Measurements from ENCODE around the gene ARHGEF28.

Gene ARHGEF28

DNA sequence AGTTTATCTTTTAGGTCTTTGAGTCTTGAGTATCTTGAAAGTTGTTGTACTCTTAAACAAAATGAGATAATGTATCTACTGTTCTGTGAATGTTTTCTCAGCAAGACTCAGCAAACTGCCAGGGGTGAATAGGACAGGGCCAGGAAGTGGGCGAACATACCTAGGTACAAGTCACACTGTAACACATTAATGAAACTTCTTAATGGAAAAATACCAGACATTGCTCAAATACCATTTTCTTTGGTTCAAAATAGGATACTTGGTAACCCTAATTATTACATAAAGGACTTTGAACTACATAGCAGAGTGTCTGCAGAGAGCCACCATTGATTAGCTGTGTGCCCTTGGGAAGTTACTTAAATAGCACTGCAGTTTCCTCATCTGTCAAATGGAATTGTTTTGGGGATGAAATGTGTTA is 197.5 kb downstream of the ARHGEF28 start:
- TF ChIP-seq, protein P1, sequence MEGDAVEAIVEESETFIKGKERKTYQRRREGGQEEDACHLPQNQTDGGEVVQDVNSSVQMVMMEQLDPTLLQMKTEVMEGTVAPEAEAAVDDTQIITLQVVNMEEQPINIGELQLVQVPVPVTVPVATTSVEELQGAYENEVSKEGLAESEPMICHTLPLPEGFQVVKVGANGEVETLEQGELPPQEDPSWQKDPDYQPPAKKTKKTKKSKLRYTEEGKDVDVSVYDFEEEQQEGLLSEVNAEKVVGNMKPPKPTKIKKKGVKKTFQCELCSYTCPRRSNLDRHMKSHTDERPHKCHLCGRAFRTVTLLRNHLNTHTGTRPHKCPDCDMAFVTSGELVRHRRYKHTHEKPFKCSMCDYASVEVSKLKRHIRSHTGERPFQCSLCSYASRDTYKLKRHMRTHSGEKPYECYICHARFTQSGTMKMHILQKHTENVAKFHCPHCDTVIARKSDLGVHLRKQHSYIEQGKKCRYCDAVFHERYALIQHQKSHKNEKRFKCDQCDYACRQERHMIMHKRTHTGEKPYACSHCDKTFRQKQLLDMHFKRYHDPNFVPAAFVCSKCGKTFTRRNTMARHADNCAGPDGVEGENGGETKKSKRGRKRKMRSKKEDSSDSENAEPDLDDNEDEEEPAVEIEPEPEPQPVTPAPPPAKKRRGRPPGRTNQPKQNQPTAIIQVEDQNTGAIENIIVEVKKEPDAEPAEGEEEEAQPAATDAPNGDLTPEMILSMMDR (IDR thresholded peaks at IDR 0.05; ENCODE audit: insufficient read depth, low read length, missing control alignments), result no peak
- ChIA-PET CTCF (interaction anchor here (1.1 to 3.2 kb wide), 4 partner anchors 9 to 287 kb away, joined by 3 to 14 read pairs (median 4); no protein-coding TSS in a partner anchor), POLR2A (no interaction called here)
- H3K4me3 ChIP-seq (ENCODE audit: low read depth, low read length), result no peak overlapping the region
- DNase-seq (ENCODE audit: low read depth, low spot score), result peak; percentile 45

DNA sequence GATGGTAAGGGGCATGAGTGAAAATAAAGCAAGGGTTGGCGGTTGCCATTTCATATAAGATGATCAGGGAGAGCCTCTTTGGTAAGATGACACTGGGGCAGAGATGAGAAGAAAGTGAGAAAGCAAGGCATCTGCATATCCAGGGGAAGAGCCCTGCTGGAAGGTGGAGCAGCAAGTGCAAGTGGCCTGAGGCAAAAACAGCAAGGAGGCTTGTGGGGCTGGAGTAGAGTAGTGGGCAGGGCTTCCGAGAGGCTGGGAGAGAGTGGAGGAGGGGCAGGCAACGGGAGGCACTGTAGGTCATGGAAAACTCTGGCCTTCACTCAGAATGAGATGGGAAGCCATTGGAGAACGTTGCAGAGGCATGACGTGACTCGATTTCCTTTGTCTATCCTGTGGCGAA is 199.2 kb downstream of the ARHGEF28 start:
- TF ChIP-seq, protein P1 (IDR thresholded peaks at IDR 0.05; ENCODE audit: insufficient read depth, low read length, missing control alignments), result no peak
- DNase-seq (ENCODE audit: low read depth, low spot score), result no peak
- ChIA-PET POLR2A (no interaction called here), CTCF (no interaction called here)
- H3K4me3 ChIP-seq (ENCODE audit: low read depth, low read length), result no peak overlapping the region

DNA sequence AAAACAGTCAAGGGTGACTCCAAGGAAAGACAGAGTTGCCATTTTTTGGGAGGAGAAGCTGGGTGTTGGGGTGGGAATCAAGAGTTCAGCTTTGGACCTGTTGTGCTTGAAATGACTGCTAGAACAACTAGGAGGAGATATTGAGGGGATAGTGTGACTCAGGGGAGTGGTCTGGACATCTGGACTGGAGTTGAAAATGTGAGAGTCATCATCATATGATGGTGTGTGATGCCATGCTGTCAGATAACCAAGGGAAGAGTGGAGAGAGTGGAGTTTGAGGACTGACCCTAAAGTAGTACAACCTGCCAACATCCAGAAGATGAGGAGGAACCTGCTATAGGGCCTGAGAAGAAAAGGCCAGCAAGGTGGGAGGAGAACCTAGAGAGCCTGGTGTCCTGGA is 199.7 kb downstream of the ARHGEF28 start:
- TF ChIP-seq, protein P1 (IDR thresholded peaks at IDR 0.05; ENCODE audit: insufficient read depth, low read length, missing control alignments), result no peak
- H3K4me3 ChIP-seq (ENCODE audit: low read depth, low read length), result no peak overlapping the region
- DNase-seq (ENCODE audit: low read depth, low spot score), result no peak
- POLR2A ChIA-PET, result no interaction called here
- CTCF ChIA-PET, result interaction anchor here (0.6 to 2.6 kb wide), 2 partner anchors 11 to 234 kb away, joined by 3 to 15 read pairs; no protein-coding TSS in a partner anchor

DNA sequence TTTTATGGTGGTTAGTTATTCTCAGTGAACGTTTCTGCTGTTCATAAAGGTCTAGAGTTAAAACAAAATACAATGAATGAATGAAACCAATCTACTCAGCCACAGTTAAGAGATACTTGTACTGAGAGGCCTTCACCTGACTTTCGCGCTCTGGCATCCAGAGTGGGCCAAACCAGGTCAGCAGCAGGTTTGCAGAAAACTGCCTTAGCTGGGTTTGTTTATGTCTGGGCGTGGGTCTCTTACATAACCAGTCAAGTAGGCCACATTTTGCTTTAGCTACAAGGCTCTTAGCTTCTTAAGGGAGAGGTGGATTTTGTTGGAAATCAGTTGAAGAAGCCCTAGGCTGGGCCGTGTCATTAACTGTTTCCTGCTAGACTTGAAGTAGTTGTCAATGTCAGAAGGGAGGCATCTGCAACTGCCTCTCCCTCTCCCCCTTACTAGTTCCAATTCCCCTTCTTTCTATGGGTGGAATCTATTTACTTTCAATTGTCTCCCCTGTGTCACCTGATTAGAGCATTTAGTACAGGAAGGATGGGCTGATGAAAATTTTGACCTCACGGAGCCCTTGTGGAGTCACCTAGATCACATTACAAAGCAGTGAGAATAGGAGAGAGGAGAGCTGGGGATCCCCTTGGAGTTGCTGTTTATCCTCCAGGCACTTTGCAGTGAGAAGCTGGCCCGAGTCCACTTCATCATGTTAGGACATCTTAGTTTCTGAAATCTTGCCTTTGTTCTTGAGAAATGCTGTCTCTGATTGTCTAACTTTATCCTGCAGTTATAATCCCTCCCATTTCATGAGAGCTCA is 200.5 kb downstream of the ARHGEF28 start:
- ChIA-PET CTCF (interaction anchor here (0.6 to 2.6 kb wide), 4 partner anchors 12 to 235 kb away, joined by 3 to 15 read pairs (median 4); no protein-coding TSS in a partner anchor), POLR2A (interaction anchor here (0.6 to 2.1 kb wide), 3 partner anchors 11 to 113 kb away, joined by 3 to 10 read pairs (median 3); no protein-coding TSS in a partner anchor)
- H3K4me3 ChIP-seq (ENCODE audit: low read depth, low read length), result no peak overlapping the region
- DNase-seq (ENCODE audit: low read depth, low spot score), result peak; percentile 65
- TF ChIP-seq, protein P1 (IDR thresholded peaks at IDR 0.05; ENCODE audit: insufficient read depth, low read length, missing control alignments), result no peak

DNA sequence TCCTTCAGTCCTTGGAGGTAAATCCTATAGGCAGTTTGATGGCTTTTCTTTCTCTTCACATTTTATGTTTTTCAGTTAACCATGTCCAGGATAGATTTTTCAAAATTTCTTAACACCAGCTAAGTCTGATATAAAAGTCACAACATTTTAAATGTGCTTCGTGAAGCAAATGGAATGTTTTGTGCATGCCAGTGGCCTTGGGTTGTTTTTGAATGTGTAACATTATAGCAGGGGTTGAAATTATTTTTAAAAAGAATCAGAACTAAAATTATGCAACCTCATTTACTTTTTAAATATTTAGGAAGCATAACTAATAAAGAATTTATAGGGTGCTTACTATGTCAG is 201.1 kb downstream of the ARHGEF28 start:
- DNase-seq (ENCODE audit: low read depth, low spot score), result peak; percentile 38
- ChIA-PET POLR2A (interaction anchor here (0.6 to 2.1 kb wide), 3 partner anchors 12 to 112 kb away, joined by 3 to 10 read pairs (median 3); no protein-coding TSS in a partner anchor), CTCF (interaction anchor here (1.1 to 2.6 kb wide), 3 partner anchors 34 to 236 kb away, joined by 3 to 15 read pairs (median 4); no protein-coding TSS in a partner anchor)
- H3K4me3 ChIP-seq (ENCODE audit: low read depth, low read length), result no peak overlapping the region
- TF ChIP-seq, protein P1 (IDR thresholded peaks at IDR 0.05; ENCODE audit: insufficient read depth, low read length, missing control alignments), result no peak

DNA sequence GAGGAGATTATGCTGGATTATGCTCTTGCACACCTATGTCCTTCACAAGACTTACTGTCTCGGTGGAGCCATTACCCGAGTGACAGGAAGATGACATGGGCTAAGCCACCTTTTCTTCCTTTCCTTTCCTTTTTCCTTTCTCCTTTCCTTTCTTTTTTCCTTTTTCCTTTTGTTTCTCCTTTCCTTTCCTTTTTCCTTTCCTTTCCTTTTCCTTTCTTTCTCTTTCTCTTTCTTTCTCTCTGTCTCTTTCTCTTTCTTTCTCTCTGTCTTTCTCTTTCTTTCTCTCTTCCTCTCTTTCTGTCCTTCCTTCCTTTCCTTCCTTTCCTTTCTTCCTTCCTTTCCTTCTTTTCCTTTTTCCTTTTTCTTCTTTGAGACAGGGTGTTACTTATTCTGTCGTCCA is 202.5 kb downstream of the ARHGEF28 start:
- no peak for DNase-seq (ENCODE audit: low read depth, low spot score)
- ChIA-PET CTCF (no interaction called here), POLR2A (no interaction called here)
- H3K4me3 ChIP-seq (ENCODE audit: low read depth, low read length), result no peak overlapping the region
- TF ChIP-seq, protein P1 (IDR thresholded peaks at IDR 0.05; ENCODE audit: insufficient read depth, low read length, missing control alignments), result no peak

All from AG04449 (cell line).